NB4 (cell line): ENCODE data around the gene KLHL3.

ENCODE experiments used
- DNase-seq: peaks from one replicate; pipeline ENCODE4 v3.0.0; 2010; ENCODE audit warnings: low read depth
- H3K4me3 ChIP-seq: one replicate; pipeline ENCODE4 v1.5.1; 2011; ENCODE audit warnings: mild to moderate bottlenecking, low read depth, low read length, moderate library complexity
- CTCF ChIP-seq: IDR thresholded peaks from one replicate; pipeline ENCODE4 v1.5.1; 2012; ENCODE audit warnings: low read depth, low read length
- MAX ChIP-seq: IDR thresholded peaks from 2 replicates; pipeline ENCODE4 v1.6.1; 2011; ENCODE audit warnings: low read depth, low read length
- MYC ChIP-seq: IDR thresholded peaks from 2 replicates; pipeline ENCODE4 v1.6.1; 2011; ENCODE audit warnings: low read depth, low read length
- POLR2A ChIP-seq: IDR thresholded peaks from 2 replicates; pipeline ENCODE4 v1.6.1; 2011; ENCODE audit warnings: mild to moderate bottlenecking; ENCODE audit not compliant: insufficient read length; ENCODE audit errors: extremely low read depth

KLHL3 gene

GRCh38 chr5:137635521-137635921 lies 100.4 kb downstream of the KLHL3 start:
- H3K4me3 ChIP-seq, result no peak overlapping the region
- no peak for TF ChIP-seq POLR2A
- no peak for TF ChIP-seq MYC
- TF ChIP-seq CTCF, result no peak
- no peak for DNase-seq

- TF ChIP-seq CTCF (no peak), MYC (no peak), POLR2A (no peak), MAX (no peak)
- no peak for DNase-seq
- no peak overlapping the region for H3K4me3 ChIP-seq
These were observed 102.0 kb downstream of the KLHL3 start for GRCh38 chr5:137633896-137634295.

- no peak overlapping the region for H3K4me3 ChIP-seq
- no peak for TF ChIP-seq MAX
- no peak for TF ChIP-seq CTCF
- no peak for TF ChIP-seq MYC
- TF ChIP-seq POLR2A, result no peak
- no peak for DNase-seq
These were observed 103.2 kb downstream of the KLHL3 start for GRCh38 chr5:137632716-137633115.

- no peak for TF ChIP-seq POLR2A
- no peak for TF ChIP-seq MYC
- TF ChIP-seq CTCF, result no peak
- TF ChIP-seq MAX, result no peak
- no peak for DNase-seq
- no peak overlapping the region for H3K4me3 ChIP-seq
These were observed 104.4 kb downstream of the KLHL3 start for GRCh38 chr5:137631453-137631852.

- TF ChIP-seq MYC, result no peak
- TF ChIP-seq POLR2A, result no peak
- DNase-seq, result no peak
- H3K4me3 ChIP-seq, result no peak overlapping the region
These were observed 104.9 kb downstream of the KLHL3 start for GRCh38 chr5:137630972-137631370.

- DNase-seq, result no peak
- TF ChIP-seq CTCF, result no peak
- TF ChIP-seq POLR2A, result no peak
- TF ChIP-seq MAX, result no peak
- TF ChIP-seq MYC, result no peak
- no peak overlapping the region for H3K4me3 ChIP-seq
These were observed 105.5 kb downstream of the KLHL3 start for GRCh38 chr5:137630216-137630971.
